HepG2 (cell line): ENCODE data around the gene RAB34. TPM values are rescaled to one million over a fixed set of nuclear protein-coding genes. Genes with fewer than 3 reads are reported as not detected.

ENCODE experiments used
- BRD4 ChIP-seq: sonication (generic); formaldehyde crosslinking; IDR thresholded peaks from 2 replicates; pipeline ENCODE4 v1.4.0; 2020; ENCODE audit warnings: missing genetic modification reagents
- ETV5 ChIP-seq: IDR thresholded peaks from 2 replicates; pipeline ENCODE4 v1.6.1; 2018; ENCODE audit warnings: missing biosample characterization, missing genetic modification reagents, inconsistent platforms, borderline replicate concordance
- KLF15 ChIP-seq: sonication (generic); formaldehyde crosslinking; IDR thresholded peaks from 2 replicates; pipeline ENCODE4 v1.8.1; 2023; ENCODE audit warnings: borderline replicate concordance, mild to moderate bottlenecking, inconsistent platforms, missing genetic modification reagents, mixed read lengths
- MTA3 ChIP-seq: sonication (generic); formaldehyde crosslinking; IDR thresholded peaks from 2 replicates; pipeline ENCODE4 v1.4.0; 2020; ENCODE audit warnings: missing genetic modification reagents
- NR2F6 ChIP-seq, 2 experiments: IDR thresholded peaks; 2 replicates each; pipeline ENCODE4 v1.6.1; 2016; ENCODE audit warnings: antibody characterized with exemption in 1 of 2, mild to moderate bottlenecking in 1 of 2
- NRL ChIP-seq: sonication (generic); formaldehyde crosslinking; IDR thresholded peaks from 2 replicates; pipeline ENCODE4 v1.5.0; 2020; ENCODE audit warnings: missing genetic modification reagents, mild to moderate bottlenecking, moderate library complexity, borderline replicate concordance
- PAWR ChIP-seq: sonication (generic); formaldehyde crosslinking; IDR thresholded peaks from 2 replicates; pipeline ENCODE4 v1.4.0; 2020; ENCODE audit warnings: missing genetic modification reagents, mild to moderate bottlenecking, borderline replicate concordance
- RFXAP ChIP-seq: sonication (generic); formaldehyde crosslinking; IDR thresholded peaks from 2 replicates; pipeline ENCODE4 v1.4.0; 2020; ENCODE audit warnings: missing genetic modification reagents, borderline replicate concordance
- SKI ChIP-seq: fragments of 450-650 bp; IDR thresholded peaks from one replicate; pipeline ENCODE4 v1.6.1; 2018; ENCODE audit warnings: mild to moderate bottlenecking; ENCODE audit not compliant: partially characterized antibody
- ZNF678 ChIP-seq: sonication (generic); formaldehyde crosslinking; IDR thresholded peaks from 2 replicates; pipeline ENCODE4 v1.4.0; 2020; ENCODE audit warnings: mild to moderate bottlenecking, missing genetic modification reagents
- polyA plus RNA-seq, 8 experiments: library from polyadenylated mRNA; depleted of rRNA in 3 of 8; stranded (reverse) in 7 of 8; unstranded in 1 of 8; fragments of >200 nt; fragmentation: Illumina TruSeq in 4 of 8; extraction: Trizol in 4 of 8; gene quantifications; 2 replicates each; pipeline versions ENCODE4 v1.2.1 to v1.2.3, GENCODE V29; 2011 to 2016; ENCODE audit warnings: low read depth in 4 of 8, missing spikeins in 1 of 8, mixed read lengths in 1 of 8; ENCODE audit not compliant: insufficient read depth in 1 of 8
- total RNA-seq, 5 experiments: library from RNA; depleted of rRNA; stranded (reverse); fragments of >200 nt; fragmentation: Illumina TruSeq; extraction: Trizol; gene quantifications; 2 replicates each; pipeline ENCODE4 v1.2.3, GENCODE V29; 2016; ENCODE audit warnings: low read depth in 1 of 5
- TF ChIP-seq, protein P1 (sequence below): sonication (generic); formaldehyde crosslinking; IDR thresholded peaks from 2 replicates; pipeline ENCODE4 v1.9.0; 2021; ENCODE audit warnings: missing genetic modification reagents, borderline replicate concordance
- TF ChIP-seq, protein P2 (sequence below): sonication (generic); formaldehyde crosslinking; IDR thresholded peaks from 2 replicates; pipeline ENCODE4 v1.5.1; 2020; ENCODE audit warnings: mild to moderate bottlenecking, missing genetic modification reagents, borderline replicate concordance
- TF ChIP-seq, protein P3 (sequence below): sonication (generic); formaldehyde crosslinking; conservative IDR thresholded peaks from 2 replicates; pipeline ENCODE4 v1.4.0; 2020; ENCODE audit warnings: missing genetic modification reagents
- TF ChIP-seq, protein P4 (sequence below): sonication (generic); formaldehyde crosslinking; IDR thresholded peaks from 2 replicates; pipeline ENCODE4 v1.8.0; 2022; ENCODE audit warnings: low read depth, missing genetic modification reagents

Gene RAB34
- total and polyA plus RNA-seq, 2 of the 13 experiments (the other 11 are each of a cell fraction or from before 2014, with no cell fraction given) = 0.49 TPM; not detected in 1

DNA sequence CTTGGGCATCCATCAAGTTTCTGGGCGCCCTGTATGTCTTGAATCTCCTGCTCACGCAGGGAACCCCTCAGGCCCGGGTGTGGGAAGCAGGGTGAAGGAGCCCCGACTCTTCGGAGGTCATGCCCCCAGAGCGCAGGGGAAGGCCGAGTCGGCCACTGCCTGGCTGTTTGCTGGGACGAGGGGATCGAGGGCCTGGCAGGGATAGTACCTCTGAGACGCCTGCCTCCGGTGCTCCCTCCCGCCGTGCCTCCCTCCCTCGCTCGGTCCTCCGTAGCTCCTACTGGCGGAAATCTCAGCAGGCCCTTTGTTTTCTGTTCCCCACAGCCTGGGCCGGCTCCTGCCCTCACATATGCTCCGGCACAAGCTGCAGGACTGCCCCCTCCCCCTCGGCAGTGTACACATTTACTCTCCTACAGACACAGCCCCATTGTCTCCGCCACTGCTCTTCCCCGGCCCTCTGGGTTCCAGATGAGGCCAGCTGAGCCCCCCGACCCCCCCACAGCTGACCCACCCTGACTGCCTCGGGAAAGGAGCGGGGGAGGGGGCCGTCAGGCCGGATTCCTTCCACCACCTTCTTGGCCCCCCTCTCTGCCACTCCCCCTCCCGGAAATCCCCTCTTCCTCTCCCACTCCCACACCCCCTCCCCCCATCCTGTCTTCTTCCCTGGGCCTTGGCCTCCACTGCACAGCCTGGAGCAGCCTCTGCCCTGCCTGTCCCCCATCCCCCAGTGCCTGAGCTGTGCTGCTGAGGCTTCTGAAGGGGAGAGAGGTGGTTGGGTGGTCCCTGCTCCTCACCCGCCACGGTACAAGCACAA is 27.5 kb upstream of the RAB34 start (continued):
- TF ChIP-seq RFXAP (CRISPR knock-in tag) = no peak
- peak; percentile 52; the same call in 1 of the 2 replicates for TF ChIP-seq ETV5 (CRISPR knock-in tag)
- TF ChIP-seq PAWR (CRISPR knock-in tag) = no peak
- no peak for TF ChIP-seq KLF15 (CRISPR knock-in tag)
- TF ChIP-seq, protein P1, sequence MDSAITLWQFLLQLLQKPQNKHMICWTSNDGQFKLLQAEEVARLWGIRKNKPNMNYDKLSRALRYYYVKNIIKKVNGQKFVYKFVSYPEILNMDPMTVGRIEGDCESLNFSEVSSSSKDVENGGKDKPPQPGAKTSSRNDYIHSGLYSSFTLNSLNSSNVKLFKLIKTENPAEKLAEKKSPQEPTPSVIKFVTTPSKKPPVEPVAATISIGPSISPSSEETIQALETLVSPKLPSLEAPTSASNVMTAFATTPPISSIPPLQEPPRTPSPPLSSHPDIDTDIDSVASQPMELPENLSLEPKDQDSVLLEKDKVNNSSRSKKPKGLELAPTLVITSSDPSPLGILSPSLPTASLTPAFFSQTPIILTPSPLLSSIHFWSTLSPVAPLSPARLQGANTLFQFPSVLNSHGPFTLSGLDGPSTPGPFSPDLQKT (CRISPR knock-in tag) = no peak
- TF ChIP-seq NR2F6 (IDR thresholded peaks at IDR 0.05) = no peak
- TF ChIP-seq NR2F6 (CRISPR knock-in tag; IDR thresholded peaks at IDR 0.05) = peak; percentile 80
- TF ChIP-seq SKI = no peak
- no peak for TF ChIP-seq MTA3 (CRISPR knock-in tag)
- TF ChIP-seq BRD4 (CRISPR knock-in tag) = 0 out of 2 replicates have a peak, but pooled peaks have one; percentile 47
- 0 out of 2 replicates have a peak, but pooled peaks have one; percentile 40 for TF ChIP-seq NRL (CRISPR knock-in tag)
- TF ChIP-seq, protein P2, sequence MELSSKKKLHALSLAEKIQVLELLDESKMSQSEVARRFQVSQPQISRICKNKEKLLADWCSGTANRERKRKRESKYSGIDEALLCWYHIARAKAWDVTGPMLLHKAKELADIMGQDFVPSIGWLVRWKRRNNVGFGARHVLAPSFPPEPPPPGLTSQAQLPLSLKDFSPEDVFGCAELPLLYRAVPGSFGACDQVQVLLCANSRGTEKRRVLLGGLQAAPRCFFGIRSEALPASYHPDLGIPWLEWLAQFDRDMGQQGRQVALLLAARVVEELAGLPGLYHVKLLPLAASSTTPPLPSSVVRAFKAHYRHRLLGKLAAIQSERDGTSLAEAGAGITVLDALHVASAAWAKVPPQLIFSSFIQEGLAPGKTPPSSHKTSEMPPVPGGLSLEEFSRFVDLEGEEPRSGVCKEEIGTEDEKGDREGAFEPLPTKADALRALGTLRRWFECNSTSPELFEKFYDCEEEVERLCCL (CRISPR knock-in tag) = no peak
- TF ChIP-seq, protein P3, sequence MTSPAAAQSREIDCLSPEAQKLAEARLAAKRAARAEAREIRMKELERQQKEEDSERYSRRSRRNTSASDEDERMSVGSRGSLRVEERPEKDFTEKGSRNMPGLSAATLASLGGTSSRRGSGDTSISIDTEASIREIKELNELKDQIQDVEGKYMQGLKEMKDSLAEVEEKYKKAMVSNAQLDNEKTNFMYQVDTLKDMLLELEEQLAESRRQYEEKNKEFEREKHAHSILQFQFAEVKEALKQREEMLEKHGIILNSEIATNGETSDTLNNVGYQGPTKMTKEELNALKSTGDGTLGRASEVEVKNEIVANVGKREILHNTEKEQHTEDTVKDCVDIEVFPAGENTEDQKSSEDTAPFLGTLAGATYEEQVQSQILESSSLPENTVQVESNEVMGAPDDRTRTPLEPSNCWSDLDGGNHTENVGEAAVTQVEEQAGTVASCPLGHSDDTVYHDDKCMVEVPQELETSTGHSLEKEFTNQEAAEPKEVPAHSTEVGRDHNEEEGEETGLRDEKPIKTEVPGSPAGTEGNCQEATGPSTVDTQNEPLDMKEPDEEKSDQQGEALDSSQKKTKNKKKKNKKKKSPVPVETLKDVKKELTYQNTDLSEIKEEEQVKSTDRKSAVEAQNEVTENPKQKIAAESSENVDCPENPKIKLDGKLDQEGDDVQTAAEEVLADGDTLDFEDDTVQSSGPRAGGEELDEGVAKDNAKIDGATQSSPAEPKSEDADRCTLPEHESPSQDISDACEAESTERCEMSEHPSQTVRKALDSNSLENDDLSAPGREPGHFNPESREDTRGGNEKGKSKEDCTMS (CRISPR knock-in tag) = no peak
- no peak for TF ChIP-seq ZNF678 (CRISPR knock-in tag)
- TF ChIP-seq, protein P4, sequence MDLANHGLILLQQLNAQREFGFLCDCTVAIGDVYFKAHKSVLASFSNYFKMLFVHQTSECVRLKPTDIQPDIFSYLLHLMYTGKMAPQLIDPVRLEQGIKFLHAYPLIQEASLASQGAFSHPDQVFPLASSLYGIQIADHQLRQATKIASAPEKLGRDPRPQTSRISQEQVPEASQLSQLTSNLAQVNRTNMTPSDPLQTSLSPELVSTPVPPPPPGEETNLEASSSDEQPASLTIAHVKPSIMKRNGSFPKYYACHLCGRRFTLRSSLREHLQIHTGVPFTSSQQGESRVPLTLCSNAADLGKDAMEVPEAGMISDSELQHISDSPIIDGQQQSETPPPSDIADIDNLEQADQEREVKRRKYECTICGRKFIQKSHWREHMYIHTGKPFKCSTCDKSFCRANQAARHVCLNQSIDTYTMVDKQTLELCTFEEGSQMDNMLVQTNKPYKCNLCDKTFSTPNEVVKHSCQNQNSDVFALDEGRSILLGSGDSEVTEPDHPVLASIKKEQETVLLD (CRISPR knock-in tag) = peak; percentile 66
- TF ChIP-seq, all 625 proteins: peak for 163
